WTC11 (cell line): ENCODE measurements around the gene PPP3CA. TPM values are rescaled to one million over a fixed set of nuclear protein-coding genes. Genes with fewer than 3 reads are reported as not detected.

ENCODE experiments used
- ATAC-seq: fragments of 200-7000 bp; cut with Tn5 transposase; 2 replicates; pipeline ENCODE4 v1.10.0; 2021; ENCODE audit warnings: mild to moderate bottlenecking, moderate library complexity
- CTCF ChIA-PET: fragments of 300-600 bp; sonication (Branson Sonifier 250); formaldehyde crosslinking; loops from one replicate; lab custom pipeline; 2021; ENCODE audit warnings: antibody characterized with exemption; lab: Charles Lee
- POLR2A ChIA-PET: fragments of 350-600 bp; sonication (Branson Sonifier 250); formaldehyde crosslinking; loops from one replicate; lab custom pipeline; 2021; ENCODE audit warnings: antibody characterized with exemption; lab: Charles Lee
- DNase-seq: peaks from one replicate; pipeline ENCODE4 v3.0.0; 2021; ENCODE audit warnings: low spot score
- H3K27ac Mint-ChIP-seq: 2 replicates; pipeline ENCODE4 v1.8.0; 2021; ENCODE audit warnings: mixed read lengths
- H3K27me3 Mint-ChIP-seq: 2 replicates; pipeline ENCODE4 v1.8.0; 2021; ENCODE audit warnings: low read depth, mild to moderate bottlenecking, moderate library complexity, mixed read lengths
- H3K36me3 Mint-ChIP-seq: 2 replicates; pipeline ENCODE4 v1.8.0; 2021; ENCODE audit warnings: mixed read lengths
- H3K4me1 Mint-ChIP-seq: 2 replicates; pipeline ENCODE4 v1.8.0; 2022; ENCODE audit warnings: mixed read lengths
- H3K4me3 Mint-ChIP-seq: 2 replicates; pipeline ENCODE4 v1.8.0; 2021; ENCODE audit warnings: mild to moderate bottlenecking, moderate library complexity, mixed read lengths
- H3K9me3 Mint-ChIP-seq: 2 replicates; pipeline ENCODE4 v1.8.0; 2021; ENCODE audit warnings: mixed read lengths
- CREB1 ChIP-seq: sonication (generic); formaldehyde crosslinking; IDR thresholded peaks from 2 replicates; pipeline ENCODE4 v1.8.0; 2023; ENCODE audit warnings: mild to moderate bottlenecking, missing genetic modification reagents
- GABPB1 ChIP-seq: sonication (generic); formaldehyde crosslinking; IDR thresholded peaks from 2 replicates; pipeline ENCODE4 v1.8.1; 2023; ENCODE audit warnings: mild to moderate bottlenecking, missing genetic modification reagents
- HMGA2 ChIP-seq: fragments of 250-450 bp; sonication (Bioruptor Pico); IDR thresholded peaks from 2 replicates; pipeline ENCODE4 v1.4.0; 2021; ENCODE audit warnings: mild to moderate bottlenecking, moderate library complexity
- JAZF1 ChIP-seq: fragments of 250-450 bp; sonication (Bioruptor Pico); IDR thresholded peaks from 2 replicates; pipeline ENCODE4 v1.9.0; 2021; ENCODE audit warnings: moderate library complexity, mild to moderate bottlenecking, inconsistent platforms
- JUN ChIP-seq: sonication (generic); formaldehyde crosslinking; IDR thresholded peaks from 2 replicates; pipeline ENCODE4 v1.8.0; 2023; ENCODE audit warnings: mild to moderate bottlenecking, missing genetic modification reagents
- NR2C2 ChIP-seq: sonication (generic); formaldehyde crosslinking; IDR thresholded peaks from 2 replicates; pipeline ENCODE4 v1.8.0; 2022; ENCODE audit warnings: mild to moderate bottlenecking, missing genetic modification reagents
- PRRX2 ChIP-seq: fragments of 250-450 bp; sonication (Bioruptor Pico); IDR thresholded peaks from 2 replicates; pipeline ENCODE4 v1.8.0; 2021; ENCODE audit warnings: mild to moderate bottlenecking
- SOX15 ChIP-seq: fragments of 250-450 bp; sonication (Bioruptor Pico); IDR thresholded peaks from 2 replicates; pipeline ENCODE4 v1.9.0; 2021; ENCODE audit warnings: mild to moderate bottlenecking
- TCF7 ChIP-seq: sonication (generic); formaldehyde crosslinking; IDR thresholded peaks from 2 replicates; pipeline ENCODE4 v1.8.0; 2022; ENCODE audit warnings: mild to moderate bottlenecking, low read depth, missing genetic modification reagents, moderate library complexity
- total RNA-seq: library from RNA; stranded (reverse); gene quantifications from 3 replicates; pipeline ENCODE4 v1.2.3, GENCODE V29; 2021
- TF ChIP-seq, protein P1 (sequence below): sonication (generic); formaldehyde crosslinking; IDR thresholded peaks from 2 replicates; pipeline ENCODE4 v1.8.0; 2022; ENCODE audit warnings: missing genetic modification reagents
- TF ChIP-seq, protein P2 (sequence below): sonication (generic); formaldehyde crosslinking; IDR thresholded peaks from 2 replicates; pipeline ENCODE4 v1.8.1; 2023; ENCODE audit warnings: mild to moderate bottlenecking, missing genetic modification reagents
- TF ChIP-seq, protein P3 (sequence below): sonication (generic); formaldehyde crosslinking; IDR thresholded peaks from 2 replicates; pipeline ENCODE4 v1.8.1; 2022; ENCODE audit warnings: low read depth, missing genetic modification reagents, borderline replicate concordance
- TF ChIP-seq, protein P4 (sequence below): sonication (generic); formaldehyde crosslinking; IDR thresholded peaks from 2 replicates; pipeline ENCODE4 v1.8.0; 2023; ENCODE audit warnings: mild to moderate bottlenecking, missing genetic modification reagents
- TF ChIP-seq, protein P5 (sequence below): fragments of 250-450 bp; sonication (Bioruptor Pico); IDR thresholded peaks from 2 replicates; pipeline ENCODE4 v1.8.0; 2021; ENCODE audit warnings: mild to moderate bottlenecking
- TF ChIP-seq, protein P6 (sequence below): fragments of 250-450 bp; sonication (Bioruptor Pico); IDR thresholded peaks from 2 replicates; pipeline ENCODE4 v1.9.0; 2021; ENCODE audit warnings: mild to moderate bottlenecking
- TF ChIP-seq, protein P7 (sequence below): sonication (generic); formaldehyde crosslinking; IDR thresholded peaks from 2 replicates; pipeline ENCODE4 v1.8.1; 2023; ENCODE audit warnings: mild to moderate bottlenecking, missing genetic modification reagents, borderline replicate concordance

PPP3CA gene
- total RNA-seq, 1 experiment from 2014 or later, result 41.6 TPM

DNA sequence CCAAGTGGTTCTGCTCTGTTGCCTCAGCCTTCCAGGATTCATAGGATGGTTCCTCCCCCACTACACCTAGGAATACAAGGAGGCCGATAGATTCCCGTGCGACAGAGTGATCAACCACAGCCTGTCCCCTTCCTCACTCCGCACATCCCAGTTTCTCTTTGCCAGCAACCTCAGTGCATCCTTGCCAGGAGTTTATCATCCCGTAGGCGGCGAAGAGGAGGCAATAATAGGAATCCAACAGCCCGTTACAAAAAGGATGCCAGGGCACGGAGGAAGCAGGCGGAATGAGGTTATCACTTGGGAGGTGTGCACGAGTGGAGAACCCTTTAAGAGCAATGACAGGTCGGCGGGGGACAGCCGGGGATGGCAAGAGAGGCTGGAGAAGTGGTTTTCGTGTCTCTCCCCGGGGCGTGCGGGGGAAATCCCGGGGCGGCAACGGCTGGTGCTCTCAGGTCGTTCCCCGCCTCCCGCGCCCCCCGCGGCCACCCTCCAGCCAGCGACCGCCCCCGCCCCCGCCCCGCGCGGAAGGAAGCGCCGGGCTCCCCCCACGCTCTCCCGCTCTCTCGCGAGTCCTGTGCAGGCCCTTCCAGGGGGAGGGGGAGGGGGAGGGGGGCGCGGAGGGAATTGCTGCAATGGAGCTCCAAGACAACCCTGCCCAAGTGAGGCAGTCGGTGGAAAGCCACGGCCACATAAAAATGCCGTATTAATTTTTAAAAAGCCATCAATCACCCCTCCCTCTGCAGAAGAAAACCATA lies 1.6 kb downstream of the PPP3CA start:
- ATAC-seq, result peak; percentile 2
- CTCF ChIA-PET, result interaction anchor here (1.0 to 1.2 kb wide), 2 partner anchors 8 to 385 kb away, joined by 3 read pairs; no protein-coding TSS in a partner anchor
- Mint-ChIP-seq H3K36me3 (no peaks in the 10 kb centered on the region), H3K4me3 (peak overlapping the region; percentile 95), H3K27ac (peak overlapping the region; percentile 1; the same call in 1 of the 2 replicates)
- POLR2A ChIA-PET, result no interaction called here
- TF ChIP-seq, protein P1, sequence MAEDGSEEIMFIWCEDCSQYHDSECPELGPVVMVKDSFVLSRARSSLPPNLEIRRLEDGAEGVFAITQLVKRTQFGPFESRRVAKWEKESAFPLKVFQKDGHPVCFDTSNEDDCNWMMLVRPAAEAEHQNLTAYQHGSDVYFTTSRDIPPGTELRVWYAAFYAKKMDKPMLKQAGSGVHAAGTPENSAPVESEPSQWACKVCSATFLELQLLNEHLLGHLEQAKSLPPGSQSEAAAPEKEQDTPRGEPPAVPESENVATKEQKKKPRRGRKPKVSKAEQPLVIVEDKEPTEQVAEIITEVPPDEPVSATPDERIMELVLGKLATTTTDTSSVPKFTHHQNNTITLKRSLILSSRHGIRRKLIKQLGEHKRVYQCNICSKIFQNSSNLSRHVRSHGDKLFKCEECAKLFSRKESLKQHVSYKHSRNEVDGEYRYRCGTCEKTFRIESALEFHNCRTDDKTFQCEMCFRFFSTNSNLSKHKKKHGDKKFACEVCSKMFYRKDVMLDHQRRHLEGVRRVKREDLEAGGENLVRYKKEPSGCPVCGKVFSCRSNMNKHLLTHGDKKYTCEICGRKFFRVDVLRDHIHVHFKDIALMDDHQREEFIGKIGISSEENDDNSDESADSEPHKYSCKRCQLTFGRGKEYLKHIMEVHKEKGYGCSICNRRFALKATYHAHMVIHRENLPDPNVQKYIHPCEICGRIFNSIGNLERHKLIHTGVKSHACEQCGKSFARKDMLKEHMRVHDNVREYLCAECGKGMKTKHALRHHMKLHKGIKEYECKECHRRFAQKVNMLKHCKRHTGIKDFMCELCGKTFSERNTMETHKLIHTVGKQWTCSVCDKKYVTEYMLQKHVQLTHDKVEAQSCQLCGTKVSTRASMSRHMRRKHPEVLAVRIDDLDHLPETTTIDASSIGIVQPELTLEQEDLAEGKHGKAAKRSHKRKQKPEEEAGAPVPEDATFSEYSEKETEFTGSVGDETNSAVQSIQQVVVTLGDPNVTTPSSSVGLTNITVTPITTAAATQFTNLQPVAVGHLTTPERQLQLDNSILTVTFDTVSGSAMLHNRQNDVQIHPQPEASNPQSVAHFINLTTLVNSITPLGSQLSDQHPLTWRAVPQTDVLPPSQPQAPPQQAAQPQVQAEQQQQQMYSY (CRISPR knock-in tag), result no peak
- no peak for TF ChIP-seq GABPB1 (CRISPR knock-in tag)
- TF ChIP-seq PRRX2 (CRISPR knock-in tag), result no peak
- TF ChIP-seq JAZF1 (CRISPR knock-in tag), result no peak
- TF ChIP-seq, protein P2, sequence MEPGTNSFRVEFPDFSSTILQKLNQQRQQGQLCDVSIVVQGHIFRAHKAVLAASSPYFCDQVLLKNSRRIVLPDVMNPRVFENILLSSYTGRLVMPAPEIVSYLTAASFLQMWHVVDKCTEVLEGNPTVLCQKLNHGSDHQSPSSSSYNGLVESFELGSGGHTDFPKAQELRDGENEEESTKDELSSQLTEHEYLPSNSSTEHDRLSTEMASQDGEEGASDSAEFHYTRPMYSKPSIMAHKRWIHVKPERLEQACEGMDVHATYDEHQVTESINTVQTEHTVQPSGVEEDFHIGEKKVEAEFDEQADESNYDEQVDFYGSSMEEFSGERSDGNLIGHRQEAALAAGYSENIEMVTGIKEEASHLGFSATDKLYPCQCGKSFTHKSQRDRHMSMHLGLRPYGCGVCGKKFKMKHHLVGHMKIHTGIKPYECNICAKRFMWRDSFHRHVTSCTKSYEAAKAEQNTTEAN (CRISPR knock-in tag), result no peak
- TF ChIP-seq, protein P3, sequence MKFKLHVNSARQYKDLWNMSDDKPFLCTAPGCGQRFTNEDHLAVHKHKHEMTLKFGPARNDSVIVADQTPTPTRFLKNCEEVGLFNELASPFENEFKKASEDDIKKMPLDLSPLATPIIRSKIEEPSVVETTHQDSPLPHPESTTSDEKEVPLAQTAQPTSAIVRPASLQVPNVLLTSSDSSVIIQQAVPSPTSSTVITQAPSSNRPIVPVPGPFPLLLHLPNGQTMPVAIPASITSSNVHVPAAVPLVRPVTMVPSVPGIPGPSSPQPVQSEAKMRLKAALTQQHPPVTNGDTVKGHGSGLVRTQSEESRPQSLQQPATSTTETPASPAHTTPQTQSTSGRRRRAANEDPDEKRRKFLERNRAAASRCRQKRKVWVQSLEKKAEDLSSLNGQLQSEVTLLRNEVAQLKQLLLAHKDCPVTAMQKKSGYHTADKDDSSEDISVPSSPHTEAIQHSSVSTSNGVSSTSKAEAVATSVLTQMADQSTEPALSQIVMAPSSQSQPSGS, result no peak
- no peak for TF ChIP-seq NR2C2 (CRISPR knock-in tag)
- TF ChIP-seq CREB1, result no peak
- TF ChIP-seq, all 79 proteins: peak for 0
- H3K4me1 Mint-ChIP-seq, result peaks cover 27% of the 10 kb centered on the region
- H3K9me3 Mint-ChIP-seq, result no peaks in the 10 kb centered on the region
- H3K27me3 Mint-ChIP-seq, result peaks cover 20% of the 10 kb centered on the region
- peak; percentile 35 for DNase-seq

DNA sequence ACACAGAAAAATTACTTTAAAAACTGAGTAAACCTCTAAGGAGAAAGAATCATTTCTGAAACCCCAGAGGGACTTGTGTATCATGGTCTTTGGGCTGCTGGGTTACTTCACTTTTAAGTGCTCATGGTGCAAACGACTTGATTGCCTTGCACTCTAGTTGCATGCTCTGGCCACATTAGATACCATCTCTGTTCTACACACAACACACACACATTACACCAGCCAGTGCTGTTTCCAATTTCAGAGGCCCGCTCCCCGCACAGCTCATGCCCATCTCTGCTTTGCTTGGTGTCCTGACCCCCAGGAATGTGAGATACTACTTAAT lies 2.1 kb downstream of the PPP3CA start:
- ATAC-seq (no peak), DNase-seq (no peak)
- Mint-ChIP-seq H3K27ac (0 out of 2 replicates have a peak overlapping the region, but pooled peaks have one; percentile 1), H3K27me3 (peaks cover 15% of the 10 kb centered on the region), H3K36me3 (no peaks in the 10 kb centered on the region), H3K4me1 (peaks cover 27% of the 10 kb centered on the region), H3K4me3 (peak overlapping the region; percentile 91), H3K9me3 (no peaks in the 10 kb centered on the region)
- POLR2A ChIA-PET, result interaction anchor here (0.6 kb wide), 1 partner anchor 957 kb away, joined by 3 read pairs; no protein-coding TSS in a partner anchor
- CTCF ChIA-PET, result no interaction called here
- TF ChIP-seq JUN (CRISPR knock-in tag) (no peak), TCF7 (CRISPR knock-in tag) (no peak), SOX15 (CRISPR knock-in tag) (no peak), HMGA2 (CRISPR knock-in tag) (no peak)
- TF ChIP-seq, protein P4, sequence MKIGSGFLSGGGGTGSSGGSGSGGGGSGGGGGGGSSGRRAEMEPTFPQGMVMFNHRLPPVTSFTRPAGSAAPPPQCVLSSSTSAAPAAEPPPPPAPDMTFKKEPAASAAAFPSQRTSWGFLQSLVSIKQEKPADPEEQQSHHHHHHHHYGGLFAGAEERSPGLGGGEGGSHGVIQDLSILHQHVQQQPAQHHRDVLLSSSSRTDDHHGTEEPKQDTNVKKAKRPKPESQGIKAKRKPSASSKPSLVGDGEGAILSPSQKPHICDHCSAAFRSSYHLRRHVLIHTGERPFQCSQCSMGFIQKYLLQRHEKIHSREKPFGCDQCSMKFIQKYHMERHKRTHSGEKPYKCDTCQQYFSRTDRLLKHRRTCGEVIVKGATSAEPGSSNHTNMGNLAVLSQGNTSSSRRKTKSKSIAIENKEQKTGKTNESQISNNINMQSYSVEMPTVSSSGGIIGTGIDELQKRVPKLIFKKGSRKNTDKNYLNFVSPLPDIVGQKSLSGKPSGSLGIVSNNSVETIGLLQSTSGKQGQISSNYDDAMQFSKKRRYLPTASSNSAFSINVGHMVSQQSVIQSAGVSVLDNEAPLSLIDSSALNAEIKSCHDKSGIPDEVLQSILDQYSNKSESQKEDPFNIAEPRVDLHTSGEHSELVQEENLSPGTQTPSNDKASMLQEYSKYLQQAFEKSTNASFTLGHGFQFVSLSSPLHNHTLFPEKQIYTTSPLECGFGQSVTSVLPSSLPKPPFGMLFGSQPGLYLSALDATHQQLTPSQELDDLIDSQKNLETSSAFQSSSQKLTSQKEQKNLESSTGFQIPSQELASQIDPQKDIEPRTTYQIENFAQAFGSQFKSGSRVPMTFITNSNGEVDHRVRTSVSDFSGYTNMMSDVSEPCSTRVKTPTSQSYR, result no peak
- TF ChIP-seq, protein P5, sequence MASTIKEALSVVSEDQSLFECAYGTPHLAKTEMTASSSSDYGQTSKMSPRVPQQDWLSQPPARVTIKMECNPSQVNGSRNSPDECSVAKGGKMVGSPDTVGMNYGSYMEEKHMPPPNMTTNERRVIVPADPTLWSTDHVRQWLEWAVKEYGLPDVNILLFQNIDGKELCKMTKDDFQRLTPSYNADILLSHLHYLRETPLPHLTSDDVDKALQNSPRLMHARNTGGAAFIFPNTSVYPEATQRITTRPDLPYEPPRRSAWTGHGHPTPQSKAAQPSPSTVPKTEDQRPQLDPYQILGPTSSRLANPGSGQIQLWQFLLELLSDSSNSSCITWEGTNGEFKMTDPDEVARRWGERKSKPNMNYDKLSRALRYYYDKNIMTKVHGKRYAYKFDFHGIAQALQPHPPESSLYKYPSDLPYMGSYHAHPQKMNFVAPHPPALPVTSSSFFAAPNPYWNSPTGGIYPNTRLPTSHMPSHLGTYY, result no peak
- TF ChIP-seq, protein P6, sequence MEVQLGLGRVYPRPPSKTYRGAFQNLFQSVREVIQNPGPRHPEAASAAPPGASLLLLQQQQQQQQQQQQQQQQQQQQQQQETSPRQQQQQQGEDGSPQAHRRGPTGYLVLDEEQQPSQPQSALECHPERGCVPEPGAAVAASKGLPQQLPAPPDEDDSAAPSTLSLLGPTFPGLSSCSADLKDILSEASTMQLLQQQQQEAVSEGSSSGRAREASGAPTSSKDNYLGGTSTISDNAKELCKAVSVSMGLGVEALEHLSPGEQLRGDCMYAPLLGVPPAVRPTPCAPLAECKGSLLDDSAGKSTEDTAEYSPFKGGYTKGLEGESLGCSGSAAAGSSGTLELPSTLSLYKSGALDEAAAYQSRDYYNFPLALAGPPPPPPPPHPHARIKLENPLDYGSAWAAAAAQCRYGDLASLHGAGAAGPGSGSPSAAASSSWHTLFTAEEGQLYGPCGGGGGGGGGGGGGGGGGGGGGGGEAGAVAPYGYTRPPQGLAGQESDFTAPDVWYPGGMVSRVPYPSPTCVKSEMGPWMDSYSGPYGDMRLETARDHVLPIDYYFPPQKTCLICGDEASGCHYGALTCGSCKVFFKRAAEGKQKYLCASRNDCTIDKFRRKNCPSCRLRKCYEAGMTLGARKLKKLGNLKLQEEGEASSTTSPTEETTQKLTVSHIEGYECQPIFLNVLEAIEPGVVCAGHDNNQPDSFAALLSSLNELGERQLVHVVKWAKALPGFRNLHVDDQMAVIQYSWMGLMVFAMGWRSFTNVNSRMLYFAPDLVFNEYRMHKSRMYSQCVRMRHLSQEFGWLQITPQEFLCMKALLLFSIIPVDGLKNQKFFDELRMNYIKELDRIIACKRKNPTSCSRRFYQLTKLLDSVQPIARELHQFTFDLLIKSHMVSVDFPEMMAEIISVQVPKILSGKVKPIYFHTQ, result no peak
- TF ChIP-seq, protein P7, sequence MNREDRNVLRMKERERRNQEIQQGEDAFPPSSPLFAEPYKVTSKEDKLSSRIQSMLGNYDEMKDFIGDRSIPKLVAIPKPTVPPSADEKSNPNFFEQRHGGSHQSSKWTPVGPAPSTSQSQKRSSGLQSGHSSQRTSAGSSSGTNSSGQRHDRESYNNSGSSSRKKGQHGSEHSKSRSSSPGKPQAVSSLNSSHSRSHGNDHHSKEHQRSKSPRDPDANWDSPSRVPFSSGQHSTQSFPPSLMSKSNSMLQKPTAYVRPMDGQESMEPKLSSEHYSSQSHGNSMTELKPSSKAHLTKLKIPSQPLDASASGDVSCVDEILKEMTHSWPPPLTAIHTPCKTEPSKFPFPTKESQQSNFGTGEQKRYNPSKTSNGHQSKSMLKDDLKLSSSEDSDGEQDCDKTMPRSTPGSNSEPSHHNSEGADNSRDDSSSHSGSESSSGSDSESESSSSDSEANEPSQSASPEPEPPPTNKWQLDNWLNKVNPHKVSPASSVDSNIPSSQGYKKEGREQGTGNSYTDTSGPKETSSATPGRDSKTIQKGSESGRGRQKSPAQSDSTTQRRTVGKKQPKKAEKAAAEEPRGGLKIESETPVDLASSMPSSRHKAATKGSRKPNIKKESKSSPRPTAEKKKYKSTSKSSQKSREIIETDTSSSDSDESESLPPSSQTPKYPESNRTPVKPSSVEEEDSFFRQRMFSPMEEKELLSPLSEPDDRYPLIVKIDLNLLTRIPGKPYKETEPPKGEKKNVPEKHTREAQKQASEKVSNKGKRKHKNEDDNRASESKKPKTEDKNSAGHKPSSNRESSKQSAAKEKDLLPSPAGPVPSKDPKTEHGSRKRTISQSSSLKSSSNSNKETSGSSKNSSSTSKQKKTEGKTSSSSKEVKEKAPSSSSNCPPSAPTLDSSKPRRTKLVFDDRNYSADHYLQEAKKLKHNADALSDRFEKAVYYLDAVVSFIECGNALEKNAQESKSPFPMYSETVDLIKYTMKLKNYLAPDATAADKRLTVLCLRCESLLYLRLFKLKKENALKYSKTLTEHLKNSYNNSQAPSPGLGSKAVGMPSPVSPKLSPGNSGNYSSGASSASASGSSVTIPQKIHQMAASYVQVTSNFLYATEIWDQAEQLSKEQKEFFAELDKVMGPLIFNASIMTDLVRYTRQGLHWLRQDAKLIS (CRISPR knock-in tag), result no peak
